GM10847 (cell line): ENCODE results near the gene CC2D1A.

ENCODE experiments used
- POLR2A ChIP-seq: IDR thresholded peaks from 2 replicates; pipeline ENCODE4 v1.6.1; 2011; ENCODE audit not compliant: insufficient read length; ENCODE audit errors: extremely low read depth

The CC2D1A gene

DNA sequence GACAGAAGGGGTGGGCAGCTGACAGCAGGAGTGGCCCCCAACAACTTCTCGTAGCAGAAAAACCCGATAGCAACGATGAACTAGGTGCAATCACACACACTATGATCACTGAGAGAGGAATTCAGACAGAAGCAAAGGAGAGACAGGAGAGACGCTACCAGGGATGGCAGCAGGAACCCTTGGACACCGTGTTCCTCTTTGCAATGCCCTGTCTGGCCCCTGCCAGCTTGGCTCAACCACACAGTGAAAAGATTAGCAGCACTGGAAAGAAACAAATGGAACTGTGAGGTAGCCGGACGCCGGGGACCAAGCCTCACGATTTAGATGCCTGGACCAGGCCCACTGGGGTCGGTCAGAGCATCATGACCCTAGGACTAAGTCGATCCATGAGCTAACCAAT lies 69.9 kb downstream of the CC2D1A start:
- no peak for TF ChIP-seq POLR2A

- TF ChIP-seq POLR2A: no peak
Observed at GRCh38 chr19:13976446-13976845, 70.4 kb downstream of the CC2D1A start.

- TF ChIP-seq POLR2A: no peak
Observed at GRCh38 chr19:13977803-13978202, 71.8 kb downstream of the CC2D1A start.

- TF ChIP-seq POLR2A: no peak
Observed at GRCh38 chr19:13978351-13979243, 72.6 kb downstream of the CC2D1A start.

GRCh38 chr19:13979244-13979615 lies 73.2 kb downstream of the CC2D1A start:
- TF ChIP-seq POLR2A: no peak

DNA sequence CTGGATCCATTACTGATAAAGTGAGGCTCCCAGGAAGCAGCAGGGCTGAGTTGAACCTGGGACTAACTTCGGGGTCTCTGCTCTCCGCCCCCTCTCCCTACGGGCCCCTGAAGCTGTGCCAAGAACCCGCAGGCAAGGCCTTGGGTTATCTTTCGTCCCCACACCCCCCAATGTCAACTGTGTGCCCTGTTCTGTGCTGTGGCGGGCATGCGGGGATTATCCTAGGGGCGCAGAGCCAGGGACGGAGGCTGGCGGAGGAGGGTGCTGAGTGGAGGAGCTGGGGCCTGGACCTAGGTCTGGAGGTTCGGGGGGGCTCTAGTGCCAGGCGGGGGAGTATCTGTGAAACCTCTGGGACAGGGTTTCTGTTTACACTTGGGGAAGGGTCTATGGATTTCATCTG lies 73.7 kb downstream of the CC2D1A start:
- TF ChIP-seq POLR2A: no peak

GRCh38 chr19:13980340-13980739 lies 74.3 kb downstream of the CC2D1A start:
- no peak for TF ChIP-seq POLR2A
